ENCODE measurements around the gene COX6B2.
A peak's percentile ranks its signal among the peaks of the same experiment; 100 is the strongest.

COX6B2 gene

GRCh38 chr19:55383279-55384130 lies 29.0 kb upstream of the COX6B2 start:
- peak; percentile 51 to 71 for DNase-seq

DNA sequence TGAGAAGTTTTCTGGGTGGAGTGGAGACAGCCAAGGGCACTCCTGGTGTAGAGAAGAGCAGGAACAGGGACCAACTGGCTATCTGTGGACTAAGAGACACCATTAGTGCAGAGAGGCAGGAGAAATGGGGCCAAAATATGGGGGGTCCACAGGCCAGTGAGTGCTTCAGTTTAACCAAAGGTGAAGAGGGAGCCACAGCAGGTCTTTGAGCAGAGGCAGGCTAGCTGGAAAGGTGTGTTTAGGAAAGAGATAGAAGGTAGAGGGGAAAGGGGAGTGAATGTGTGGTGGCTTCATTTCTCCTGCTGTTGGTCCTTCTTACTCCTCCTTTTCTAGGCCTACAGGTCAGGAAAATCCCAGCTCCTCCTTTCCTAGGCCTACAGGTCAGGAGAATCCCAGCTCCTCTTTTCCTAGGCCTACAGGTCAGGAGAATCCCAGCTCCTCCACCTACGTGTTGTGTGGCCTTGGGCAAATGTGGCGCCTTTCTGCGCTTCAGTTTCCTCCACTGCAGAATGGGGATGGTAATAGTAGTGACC lies 28.1 kb upstream of the COX6B2 start:
- no peak for DNase-seq

- DNase-seq, result no peak
These were observed 27.5 kb upstream of the COX6B2 start for GRCh38 chr19:55382013-55382412.

DNA sequence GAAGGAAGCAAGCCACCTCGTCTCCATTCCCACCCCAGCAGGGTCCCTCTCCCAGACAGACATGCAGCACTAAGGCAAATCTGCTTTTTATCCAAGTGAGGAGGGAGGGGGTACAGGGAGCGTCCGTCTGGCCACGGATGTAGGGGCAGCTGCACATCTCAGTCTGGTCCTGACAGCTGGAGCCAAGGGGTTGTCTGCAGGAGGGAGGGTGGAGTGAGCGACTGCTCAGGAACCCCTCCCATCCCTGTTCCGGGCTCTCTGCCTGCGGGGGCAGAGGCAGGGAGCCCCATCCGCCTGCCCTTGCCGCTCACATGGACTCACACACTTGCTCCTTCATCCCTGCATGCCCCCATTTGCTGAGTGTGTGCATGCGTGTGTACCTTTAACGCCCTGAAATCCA lies 24.7 kb upstream of the COX6B2 start:
- DNase-seq, result no peak

DNA sequence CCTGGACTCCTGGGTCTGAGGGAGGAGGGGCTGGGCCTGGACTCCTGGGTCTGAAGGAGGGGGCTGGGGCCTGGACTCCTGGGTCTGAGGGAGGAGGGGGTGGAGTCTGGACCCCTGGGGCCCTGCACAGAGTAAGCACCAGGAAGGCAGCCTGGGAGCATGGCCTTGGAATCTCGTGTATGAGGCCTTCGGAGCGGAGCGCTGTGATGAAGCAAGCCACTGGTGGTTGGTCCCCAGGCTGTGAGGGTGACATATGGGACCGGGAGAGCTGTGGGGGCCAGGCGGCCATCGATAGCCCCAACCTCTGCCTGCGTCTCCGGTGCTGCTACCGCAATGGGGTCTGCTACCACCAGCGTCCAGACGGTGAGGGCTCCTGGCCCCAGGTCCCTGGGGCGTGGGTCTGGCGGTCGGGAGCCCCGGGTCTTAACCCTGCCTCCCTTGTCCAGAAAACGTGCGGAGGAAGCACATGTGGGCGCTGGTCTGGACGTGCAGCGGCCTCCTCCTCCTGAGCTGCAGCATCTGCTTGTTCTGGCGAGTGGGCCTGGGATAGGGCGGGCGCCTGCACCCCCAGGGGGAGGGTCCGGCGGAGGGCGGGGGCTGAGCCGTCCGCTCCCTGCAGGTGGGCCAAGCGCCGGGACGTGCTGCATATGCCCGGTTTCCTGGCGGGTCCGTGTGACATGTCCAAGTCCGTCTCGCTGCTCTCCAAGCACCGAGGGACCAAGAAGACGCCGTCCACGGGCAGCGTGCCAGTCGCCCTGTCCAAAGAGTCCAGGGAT lies 23.0 kb upstream of the COX6B2 start:
- DNase-seq, result no peak

DNA sequence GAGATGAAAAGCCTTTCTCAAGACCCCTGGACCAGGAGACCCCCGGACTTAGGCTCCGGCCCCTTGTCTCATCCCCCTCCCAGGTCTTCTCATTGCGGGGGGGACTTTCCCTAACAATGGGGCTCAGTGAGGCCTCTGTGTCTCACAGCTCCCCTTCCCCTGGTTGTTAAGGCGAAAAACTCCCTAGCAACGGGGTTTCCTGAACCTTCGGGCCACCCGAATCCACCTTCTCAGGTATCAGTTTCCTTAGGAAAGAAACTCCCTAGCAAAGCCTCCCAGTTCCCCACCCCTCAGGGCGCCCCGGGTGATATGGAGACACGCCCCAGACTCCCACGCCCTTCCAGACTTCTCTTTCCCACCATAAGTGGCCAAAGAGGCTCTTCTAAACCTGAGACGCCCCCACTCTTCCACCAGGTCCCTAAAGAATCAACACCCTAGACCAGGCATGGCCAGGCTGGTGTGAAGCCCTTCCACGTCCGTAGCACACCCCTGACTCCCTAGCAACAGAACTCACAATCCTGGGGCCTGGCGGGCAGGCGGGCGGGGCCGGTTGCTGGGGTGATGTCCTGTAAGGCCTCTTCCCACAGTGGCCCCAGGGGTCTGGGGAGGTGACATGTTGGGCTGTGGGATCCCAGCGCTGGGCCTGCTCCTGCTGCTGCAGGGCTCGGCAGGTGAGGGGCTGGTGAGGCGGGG lies 21.9 kb upstream of the COX6B2 start, which contains the start of gene TMEM190:
TSS of gene TMEM190 (plus strand) at position 586 of the 693 bp plus-strand sequence. CDS start at position 614, 28 bp downstream.
- DNase-seq, result no peak

- no peak for DNase-seq
These were observed 19.7 kb upstream of the COX6B2 start for GRCh38 chr19:55373993-55374757.

GRCh38 chr19:55373306-55373992 lies 18.9 kb upstream of the COX6B2 start:
- DNase-seq, result no peak

- no peak for DNase-seq
These were observed 18.0 kb upstream of the COX6B2 start for GRCh38 chr19:55372316-55373081.

GRCh38 chr19:55370305-55370988 lies 15.9 kb upstream of the COX6B2 start, which contains the start of gene IL11:
IL11 (minus strand) TSS chr19:55370463; CDS start chr19:55370310, 153 bp downstream.
- DNase-seq, result no peak

GRCh38 chr19:55369653-55370304 lies 15.3 kb upstream of the COX6B2 start:
- DNase-seq, result no peak

DNA sequence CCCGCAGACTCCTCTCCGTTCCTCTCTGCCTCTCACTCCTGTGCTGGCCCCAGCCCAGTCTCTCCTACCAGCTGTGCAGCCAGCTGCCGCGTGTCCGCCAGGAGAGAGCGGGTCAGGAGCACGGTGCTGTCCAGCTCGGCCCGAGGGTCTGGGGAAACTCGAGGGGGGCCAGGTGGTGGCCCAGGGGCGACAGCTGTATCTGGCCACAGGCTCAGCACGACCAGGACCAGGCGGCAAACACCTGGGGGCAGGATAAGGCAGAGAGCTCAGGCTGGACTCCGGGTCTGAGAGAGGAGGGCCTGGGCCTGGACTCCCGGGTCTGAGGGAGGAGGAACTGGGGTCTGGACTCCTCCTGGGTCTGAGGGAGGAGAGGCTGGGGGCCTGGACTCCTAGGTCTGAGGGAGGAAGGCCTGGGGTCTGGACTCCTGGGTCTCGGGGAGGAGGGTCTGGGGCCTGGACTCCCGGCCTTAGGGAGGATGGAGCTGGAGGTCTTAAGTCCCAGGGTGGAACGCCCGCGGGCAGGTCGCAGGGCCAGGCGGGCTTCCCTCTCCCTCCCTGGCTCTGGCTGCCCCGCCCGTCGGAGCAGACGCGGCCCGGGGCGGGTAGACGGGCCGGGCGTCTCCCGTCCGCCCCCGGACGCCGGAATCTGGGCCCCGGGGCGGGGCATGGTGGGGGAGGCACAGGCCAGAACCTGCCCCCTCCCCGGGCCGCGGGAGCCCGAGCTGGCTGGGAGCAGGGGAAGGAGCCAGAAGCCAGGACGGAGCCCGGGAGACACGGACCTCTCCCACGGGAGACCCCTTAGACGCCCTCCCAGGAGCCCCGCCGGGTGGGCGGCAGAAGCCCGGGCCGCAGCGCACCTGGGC lies 14.4 kb upstream of the COX6B2 start:
- DNase-seq, result no peak

DNA sequence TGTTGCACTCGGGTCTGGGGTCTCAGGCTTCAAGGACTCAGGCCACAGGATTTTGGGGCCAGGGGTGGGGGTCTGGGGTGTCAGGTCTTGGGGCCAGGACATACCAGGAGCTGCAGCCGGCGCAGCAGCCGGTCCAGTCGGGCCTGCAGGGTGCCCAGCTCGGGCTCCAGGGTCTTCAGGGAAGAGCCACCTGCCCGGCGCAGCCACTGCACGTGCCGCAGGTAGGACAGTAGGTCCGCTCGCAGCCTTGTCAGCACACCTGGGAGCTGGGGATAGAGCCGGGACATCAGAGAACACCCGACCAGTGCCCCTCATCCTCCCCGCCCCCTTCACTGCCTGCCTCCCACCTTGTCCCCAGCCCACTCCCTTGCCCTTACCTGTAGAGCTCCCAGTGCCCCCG lies 13.6 kb upstream of the COX6B2 start:
- DNase-seq, result no peak

DNA sequence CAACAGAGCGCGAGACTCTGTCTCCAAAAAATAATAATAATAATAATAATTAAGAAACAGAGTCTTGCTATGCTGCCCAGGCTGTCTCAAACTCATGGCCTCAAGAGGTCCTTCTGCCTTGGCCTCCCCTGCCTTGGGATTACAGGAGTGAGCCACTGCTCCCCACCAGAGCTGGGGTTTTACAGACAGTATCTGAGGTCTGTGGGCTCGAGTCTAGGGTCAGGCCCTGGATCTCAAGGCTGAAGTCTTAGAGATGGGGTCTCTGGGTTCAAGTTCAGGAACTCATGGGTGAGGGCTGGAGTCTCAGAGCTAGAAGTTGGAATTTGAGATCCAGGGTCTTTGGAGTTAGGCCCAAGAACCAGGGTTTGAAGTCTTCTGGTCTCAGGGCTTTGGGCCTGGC lies 12.3 kb upstream of the COX6B2 start:
- DNase-seq, result no peak

- DNase-seq, result no peak
These were observed 11.4 kb upstream of the COX6B2 start for GRCh38 chr19:55365964-55366363.

- no peak for DNase-seq
These were observed 10.7 kb upstream of the COX6B2 start for GRCh38 chr19:55365245-55365644.

GRCh38 chr19:55362990-55363716 lies 8.6 kb upstream of the COX6B2 start, which contains the start of gene GARIN5B:
GARIN5B (minus strand) TSS chr19:55363260; CDS start chr19:55363066, 194 bp downstream.
- DNase-seq, result no peak
